K562 (cell line): ENCODE data around the gene SECISBP2. TPM values are rescaled to one million over a fixed set of nuclear protein-coding genes. Genes with fewer than 3 reads are reported as not detected.

Source experiments
- DNMT1 ChIP-seq: fragments of 450-650 bp; IDR thresholded peaks from 2 replicates; pipeline ENCODE4 v1.6.1; 2016; ENCODE audit warnings: antibody characterized with exemption, mild to moderate bottlenecking
- GTF2A2 ChIP-seq: IDR thresholded peaks from 2 replicates; pipeline ENCODE4 v1.6.1; 2016; ENCODE audit warnings: mild to moderate bottlenecking, missing genetic modification characterization, missing compliant biosample characterization
- IFI16 ChIP-seq: fragments of 250-450 bp; sonication (Bioruptor Pico); IDR thresholded peaks from 2 replicates; pipeline ENCODE4 v2.1.2; 2022; ENCODE audit warnings: mild to moderate bottlenecking, inconsistent platforms
- KDM1A ChIP-seq, 2 experiments: fragments of 450-650 bp; IDR thresholded peaks; 2 replicates each; pipeline ENCODE4 v1.6.1; 2016; ENCODE audit warnings: mild to moderate bottlenecking in 2 of 2
- MEF2A ChIP-seq: IDR thresholded peaks from 2 replicates; pipeline ENCODE4 v1.6.1; 2011; ENCODE audit warnings: low read depth, mild to moderate bottlenecking, low read length, moderate library complexity; ENCODE audit not compliant: control insufficient read depth
- NCOA1 ChIP-seq: fragments of 450-650 bp; IDR thresholded peaks from 2 replicates; pipeline ENCODE4 v1.6.1; 2016; ENCODE audit warnings: low read depth
- NFIC ChIP-seq: fragments of 450-650 bp; IDR thresholded peaks from 2 replicates; pipeline ENCODE4 v1.6.1; 2017; ENCODE audit warnings: mild to moderate bottlenecking, inconsistent platforms
- NFIX ChIP-seq: fragments of 250-450 bp; sonication (Bioruptor Pico); IDR thresholded peaks from 2 replicates; pipeline ENCODE4 v1.4.0; 2020; ENCODE audit warnings: low read depth, mild to moderate bottlenecking, moderate library complexity
- PATZ1 ChIP-seq: fragments of 250-450 bp; sonication (Bioruptor Pico); IDR thresholded peaks from 2 replicates; pipeline ENCODE4 v1.5.0; 2020; ENCODE audit warnings: mild to moderate bottlenecking, borderline replicate concordance
- PCBP1 ChIP-seq: fragments of 200-400 bp; formaldehyde crosslinking; IDR thresholded peaks from 2 replicates; pipeline ENCODE4 v1.6.1; 2018; ENCODE audit warnings: mild to moderate bottlenecking, low read depth, low read length; ENCODE audit not compliant: poor library complexity, severe bottlenecking
- PHF20 ChIP-seq: fragments of 450-650 bp; IDR thresholded peaks from 2 replicates; pipeline ENCODE4 v1.6.1; 2018; ENCODE audit not compliant: partially characterized antibody
- POLR3A ChIP-seq: IDR thresholded peaks from 2 replicates; pipeline ENCODE4 v1.6.1; 2011; ENCODE audit warnings: borderline replicate concordance, mild to moderate bottlenecking, moderate library complexity; ENCODE audit not compliant: insufficient read length, insufficient read depth; ENCODE audit errors: extremely low read depth
- RBM17 ChIP-seq: fragments of 200-400 bp; formaldehyde crosslinking; IDR thresholded peaks from 2 replicates; pipeline ENCODE4 v1.6.1; 2017; ENCODE audit warnings: low read depth, mild to moderate bottlenecking, low read length, borderline replicate concordance
- TCF7 ChIP-seq: sonication (generic); IDR thresholded peaks from 2 replicates; pipeline ENCODE4 v1.6.1; 2016; ENCODE audit warnings: antibody characterized with exemption, borderline replicate concordance
- TFE3 ChIP-seq: fragments of 450-650 bp; formaldehyde crosslinking; IDR thresholded peaks from 2 replicates; pipeline ENCODE4 v1.4.0; 2020; ENCODE audit warnings: mild to moderate bottlenecking, mixed read lengths
- ZBTB7A ChIP-seq: IDR thresholded peaks from 2 replicates; pipeline ENCODE4 v1.6.1; 2011; ENCODE audit warnings: low read depth, mild to moderate bottlenecking, low read length, moderate library complexity, borderline replicate concordance; ENCODE audit not compliant: control insufficient read depth
- ZNF232 ChIP-seq: sonication (generic); formaldehyde crosslinking; IDR thresholded peaks from 2 replicates; pipeline ENCODE4 v1.8.0; 2022; ENCODE audit warnings: mild to moderate bottlenecking, missing genetic modification reagents
- polyA plus RNA-seq, 8 experiments: library from polyadenylated mRNA; depleted of rRNA in 4 of 8; stranded (reverse) in 5 of 8; unstranded in 3 of 8; fragments of >200 nt; fragmentation: Nextera tagmentation in 2 of 8; fragmentation: Illumina TruSeq in 1 of 8; extraction: Ambion mirVana in 2 of 8; extraction: Trizol in 1 of 8; gene quantifications; 2 replicates each; pipeline versions ENCODE4 v1.2.1 to v1.2.3, GENCODE V29; 2011 to 2014; ENCODE audit warnings: inconsistent platforms in 1 of 8, missing spikeins in 1 of 8
- total RNA-seq, 7 experiments: library from RNA; depleted of rRNA in 6 of 7; stranded (reverse); fragments of >200 nt in 6 of 7; fragmentation: Illumina TruSeq in 2 of 7; extraction: Trizol in 2 of 7; gene quantifications; 2 replicates each; pipeline versions ENCODE4 v1.2.1 to v1.2.3, GENCODE V29; 2011 to 2021; ENCODE audit warnings: low replicate concordance in 1 of 7
- TF ChIP-seq, protein P1 (sequence below): sonication (generic); formaldehyde crosslinking; IDR thresholded peaks from 2 replicates; pipeline ENCODE4 v1.8.1; 2023; ENCODE audit warnings: mild to moderate bottlenecking, missing genetic modification reagents
- TF ChIP-seq, protein P2 (sequence below): fragments of 450-650 bp; IDR thresholded peaks from 2 replicates; pipeline ENCODE4 v1.6.1; 2018; ENCODE audit not compliant: partially characterized antibody

Gene SECISBP2
- total and polyA plus RNA-seq, 9 of the 15 experiments (the other 6 are each of a cell fraction or from before 2014, with no cell fraction given), result 3.2 to 41.6 (median 26.1) TPM

GRCh38 chr9:89310475-89311345, 7.6 kb upstream of the SECISBP2 start, which contains the start of gene CKS2 (continued):
- TF ChIP-seq RBM17 (no peak), DNMT1 (no peak), PHF20 (peak; percentile 63), IFI16 (CRISPR knock-in tag) (no peak), GTF2A2 (no peak), ZNF232 (CRISPR knock-in tag) (no peak), KDM1A (IDR thresholded peaks at IDR 0.05) (no peak), ZBTB7A (peak; percentile 43; the same call in 1 of the 2 replicates), PATZ1 (no peak), TFE3 (CRISPR knock-in tag) (peak; percentile 51; the same call in 1 of the 2 replicates), NFIC (peak; percentile 74), TCF7 (no peak), NFIX (CRISPR knock-in tag) (no peak), PCBP1 (no peak), POLR3A (no peak), MEF2A (no peak), NCOA1 (no peak; the same call in 1 of the 2 replicates)
- TF ChIP-seq, protein P1, sequence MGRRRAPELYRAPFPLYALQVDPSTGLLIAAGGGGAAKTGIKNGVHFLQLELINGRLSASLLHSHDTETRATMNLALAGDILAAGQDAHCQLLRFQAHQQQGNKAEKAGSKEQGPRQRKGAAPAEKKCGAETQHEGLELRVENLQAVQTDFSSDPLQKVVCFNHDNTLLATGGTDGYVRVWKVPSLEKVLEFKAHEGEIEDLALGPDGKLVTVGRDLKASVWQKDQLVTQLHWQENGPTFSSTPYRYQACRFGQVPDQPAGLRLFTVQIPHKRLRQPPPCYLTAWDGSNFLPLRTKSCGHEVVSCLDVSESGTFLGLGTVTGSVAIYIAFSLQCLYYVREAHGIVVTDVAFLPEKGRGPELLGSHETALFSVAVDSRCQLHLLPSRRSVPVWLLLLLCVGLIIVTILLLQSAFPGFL (CRISPR knock-in tag), result no peak
- TF ChIP-seq, protein P2, sequence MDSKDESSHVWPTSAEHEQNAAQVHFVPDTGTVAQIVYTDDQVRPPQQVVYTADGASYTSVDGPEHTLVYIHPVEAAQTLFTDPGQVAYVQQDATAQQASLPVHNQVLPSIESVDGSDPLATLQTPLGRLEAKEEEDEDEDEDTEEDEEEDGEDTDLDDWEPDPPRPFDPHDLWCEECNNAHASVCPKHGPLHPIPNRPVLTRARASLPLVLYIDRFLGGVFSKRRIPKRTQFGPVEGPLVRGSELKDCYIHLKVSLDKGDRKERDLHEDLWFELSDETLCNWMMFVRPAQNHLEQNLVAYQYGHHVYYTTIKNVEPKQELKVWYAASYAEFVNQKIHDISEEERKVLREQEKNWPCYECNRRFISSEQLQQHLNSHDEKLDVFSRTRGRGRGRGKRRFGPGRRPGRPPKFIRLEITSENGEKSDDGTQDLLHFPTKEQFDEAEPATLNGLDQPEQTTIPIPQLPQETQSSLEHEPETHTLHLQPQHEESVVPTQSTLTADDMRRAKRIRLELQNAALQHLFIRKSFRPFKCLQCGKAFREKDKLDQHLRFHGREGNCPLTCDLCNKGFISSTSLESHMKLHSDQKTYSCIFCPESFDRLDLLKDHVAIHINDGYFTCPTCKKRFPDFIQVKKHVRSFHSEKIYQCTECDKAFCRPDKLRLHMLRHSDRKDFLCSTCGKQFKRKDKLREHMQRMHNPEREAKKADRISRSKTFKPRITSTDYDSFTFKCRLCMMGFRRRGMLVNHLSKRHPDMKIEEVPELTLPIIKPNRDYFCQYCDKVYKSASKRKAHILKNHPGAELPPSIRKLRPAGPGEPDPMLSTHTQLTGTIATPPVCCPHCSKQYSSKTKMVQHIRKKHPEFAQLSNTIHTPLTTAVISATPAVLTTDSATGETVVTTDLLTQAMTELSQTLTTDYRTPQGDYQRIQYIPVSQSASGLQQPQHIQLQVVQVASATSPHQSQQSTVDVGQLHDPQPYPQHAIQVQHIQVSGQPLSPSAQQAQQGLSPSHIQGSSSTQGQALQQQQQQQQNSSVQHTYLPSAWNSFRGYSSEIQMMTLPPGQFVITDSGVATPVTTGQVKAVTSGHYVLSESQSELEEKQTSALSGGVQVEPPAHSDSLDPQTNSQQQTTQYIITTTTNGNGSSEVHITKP, result no peak
